ENCODE results near the gene CCDC32. TPM values are rescaled to one million over a fixed set of nuclear protein-coding genes. Genes with fewer than 3 reads are reported as not detected.
"Not testable (repeated sequence)": the region's sequence is repeated elsewhere in the genome, so short reads cannot be mapped to it uniquely, and the experiment has no call there.

CCDC32 gene
- total and polyA plus RNA-seq, 10 donors, result 27.3 to 64.1 (median 44.9) TPM

GRCh38 chr15:40582726-40583246 lies 17.9 kb upstream of the CCDC32 start:
- DNase-seq, result no peak
- peaks cover 0 to 5% (median 0%) of the 10 kb centered on the region in 8 donors for H3K9me3 ChIP-seq
- TF ChIP-seq CTCF (IDR thresholded peaks at IDR 0.05 in 8 of 11, conservative IDR thresholded peaks at IDR 0.05 in 3 of 11) (no peak), POLR2AphosphoS5 (IDR thresholded peaks at IDR 0.05) (no peak), POLR2A (IDR thresholded peaks at IDR 0.05) (no peak)
- H3K4me3 ChIP-seq, result peak overlapping the region in 7 of 8 donors; percentile 5 to 60 (median 32)
- 64 to 85% (median 76%) methylated on average over 8 of the region's 8 CpGs for WGBS, 5 donors
- intact Hi-C loops (cut with DNase I; ENCODE audit: low total_unique reads), result no loop called here
- no peaks in the 10 kb centered on the region for H3K36me3 ChIP-seq
- peak overlapping the region in 5 of 8 donors; percentile 33 to 59 (median 53) for H3K27ac ChIP-seq
- H3K27me3 ChIP-seq (replicated peaks in 1 of 7), result no peaks in the 10 kb centered on the region
- peaks cover 0 to 6% (median 0%) of the 10 kb centered on the region in 6 donors for H3K4me1 ChIP-seq

- H3K27ac ChIP-seq; H3K27me3 ChIP-seq (replicated peaks in 1 of 7); intact Hi-C loops (cut with DNase I; ENCODE audit: low total_unique reads); H3K4me1 ChIP-seq; DNase-seq; H3K4me3 ChIP-seq; H3K9me3 ChIP-seq; H3K36me3 ChIP-seq: not testable (repeated sequence)
- WGBS, 5 donors, result 72 to 100% (median 78%) methylated on average over 2 of the region's 2 CpGs
Observed at GRCh38 chr15:40581796-40582195, 17.0 kb upstream of the CCDC32 start.

DNA sequence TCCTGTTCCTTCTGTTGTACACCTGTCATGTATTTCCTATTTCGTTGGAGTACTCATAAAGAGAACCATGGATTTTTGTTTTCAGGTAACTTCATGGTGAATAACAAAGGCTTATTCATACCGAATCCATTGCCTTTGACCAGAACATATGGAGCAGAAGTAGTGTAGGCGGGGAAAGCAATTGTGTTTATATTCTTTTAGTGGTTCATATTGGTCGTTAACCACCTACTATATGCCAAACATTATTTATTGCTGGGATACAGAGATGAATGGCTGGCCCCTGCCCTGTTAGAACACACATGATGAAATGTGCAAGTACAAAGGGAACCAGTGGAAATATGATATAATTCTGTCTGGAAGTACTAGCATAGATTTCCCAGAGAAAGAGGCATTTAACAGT lies 14.1 kb upstream of the CCDC32 start:
- Histone ChIP-seq H3K36me3 (peaks cover 0 to 22% (median 13%) of the 10 kb centered on the region in 6 donors), H3K27me3 (replicated peaks in 1 of 7) (no peaks in the 10 kb centered on the region), H3K27ac (no peak overlapping the region), H3K9me3 (peaks cover 0 to 5% (median 0%) of the 10 kb centered on the region in 8 donors), H3K4me3 (no peak overlapping the region), H3K4me1 (peaks cover 0 to 6% (median 0%) of the 10 kb centered on the region in 6 donors)
- intact Hi-C loops (cut with DNase I; ENCODE audit: low total_unique reads), result no loop called here
- no peak for DNase-seq
- 62 to 87% (median 69%) methylated on average over 4 of the region's 4 CpGs for WGBS, 5 donors
- TF ChIP-seq POLR2AphosphoS5 (IDR thresholded peaks at IDR 0.05) (no peak), CTCF (IDR thresholded peaks at IDR 0.05 in 8 of 11, conservative IDR thresholded peaks at IDR 0.05 in 3 of 11) (no peak), POLR2A (IDR thresholded peaks at IDR 0.05) (no peak)

DNA sequence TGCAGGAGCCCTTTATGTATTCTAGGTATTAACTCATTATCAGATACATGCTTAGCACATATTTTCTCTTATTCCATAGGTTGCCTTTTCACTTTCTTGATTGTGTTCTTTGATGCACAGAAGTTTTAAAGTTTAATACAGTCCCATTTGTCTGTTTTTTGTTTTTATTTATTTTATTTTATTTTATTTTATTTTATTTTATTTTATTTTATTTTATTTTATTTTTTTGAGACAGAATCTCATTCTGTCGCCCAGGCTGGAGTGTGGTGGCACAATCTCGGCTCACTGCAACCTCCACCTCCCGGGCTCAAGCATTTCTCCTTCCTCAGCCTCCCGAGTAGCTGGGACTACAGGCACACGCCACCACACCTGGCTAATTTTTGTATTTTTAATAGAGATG lies 12.1 kb upstream of the CCDC32 start:
- H3K4me3 ChIP-seq; H3K27me3 ChIP-seq (replicated peaks in 1 of 7); H3K9me3 ChIP-seq; DNase-seq; intact Hi-C loops (cut with DNase I; ENCODE audit: low total_unique reads); H3K27ac ChIP-seq; H3K4me1 ChIP-seq: not testable (repeated sequence)
- 96 to 99% (median 97%) methylated on average over 5 of the region's 5 CpGs for WGBS, 5 donors
- peaks cover 0 to 42% (median 26%) of the 10 kb centered on the region in 6 donors for H3K36me3 ChIP-seq

DNA sequence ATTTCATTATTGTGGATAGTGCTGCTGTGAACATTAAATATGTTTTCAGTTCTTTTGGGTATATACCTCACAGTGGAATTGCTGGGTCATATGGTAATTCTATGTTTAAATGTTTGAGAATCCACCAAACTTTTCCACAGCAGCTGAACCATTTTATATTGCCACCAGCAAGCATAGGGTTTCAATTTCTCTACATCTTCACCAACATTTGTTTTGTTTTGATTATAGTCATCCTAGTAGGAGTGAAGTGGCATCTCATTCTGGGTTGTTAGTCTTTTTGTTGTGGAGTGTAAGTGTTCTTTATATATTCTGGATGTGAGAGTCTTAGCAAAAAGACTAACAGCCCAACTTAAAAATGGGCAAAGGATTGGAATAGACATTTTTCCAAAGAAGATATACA lies 10.3 kb upstream of the CCDC32 start:
- Histone ChIP-seq H3K27ac (no peak overlapping the region), H3K4me3 (no peak overlapping the region), H3K4me1 (peaks cover 8 to 21% (median 15%) of the 10 kb centered on the region in 6 donors), H3K36me3 (peaks cover 0 to 48% (median 30%) of the 10 kb centered on the region in 6 donors), H3K9me3 (no peaks in the 10 kb centered on the region), H3K27me3 (replicated peaks in 1 of 7) (no peaks in the 10 kb centered on the region)
- no peak for TF ChIP-seq CTCF (IDR thresholded peaks at IDR 0.05 in 8 of 11, conservative IDR thresholded peaks at IDR 0.05 in 3 of 11)
- TF ChIP-seq POLR2AphosphoS5 (IDR thresholded peaks at IDR 0.05), result no peak
- TF ChIP-seq POLR2A (IDR thresholded peaks at IDR 0.05), result no peak
- intact Hi-C loops (cut with DNase I; ENCODE audit: low total_unique reads), result no loop called here
- no peak for DNase-seq
